Measurements from ENCODE around the gene PCDHGC3.
"Not testable (repeated sequence)": the region's sequence is repeated elsewhere in the genome, so short reads cannot be mapped to it uniquely, and the experiment has no call there.

Gene PCDHGC3

DNA sequence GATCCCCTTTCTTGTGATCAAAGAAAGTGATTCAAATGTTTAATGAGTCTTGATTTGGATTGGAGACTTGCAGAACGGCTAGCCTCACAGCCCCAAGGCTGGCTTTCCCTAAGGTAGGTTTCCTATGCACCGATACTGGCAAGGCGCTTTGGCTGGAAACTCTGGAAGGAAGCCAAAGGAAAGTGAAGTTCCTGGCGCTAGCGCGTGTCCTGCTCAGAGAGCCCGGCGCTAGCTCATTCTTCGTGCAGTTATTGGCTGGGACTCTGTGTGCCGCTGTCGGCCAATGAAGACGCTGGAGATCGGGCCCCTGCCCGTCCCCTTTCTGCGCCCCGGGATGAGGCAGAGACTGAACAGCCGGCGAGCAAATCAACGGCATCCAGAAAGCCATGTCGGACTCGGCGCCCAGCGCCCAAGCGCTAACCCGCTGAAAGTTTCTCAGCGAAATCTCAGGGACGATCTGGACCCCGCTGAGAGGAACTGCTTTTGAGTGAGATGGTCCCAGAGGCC is at the start of gene PCDHGC3:
TSS of gene PCDHGC3 (plus strand) at position 342 of the 507 bp plus-strand sequence. CDS start at position 493, 151 bp downstream.
- DNase-seq: peak; percentile 78 to 89

DNA sequence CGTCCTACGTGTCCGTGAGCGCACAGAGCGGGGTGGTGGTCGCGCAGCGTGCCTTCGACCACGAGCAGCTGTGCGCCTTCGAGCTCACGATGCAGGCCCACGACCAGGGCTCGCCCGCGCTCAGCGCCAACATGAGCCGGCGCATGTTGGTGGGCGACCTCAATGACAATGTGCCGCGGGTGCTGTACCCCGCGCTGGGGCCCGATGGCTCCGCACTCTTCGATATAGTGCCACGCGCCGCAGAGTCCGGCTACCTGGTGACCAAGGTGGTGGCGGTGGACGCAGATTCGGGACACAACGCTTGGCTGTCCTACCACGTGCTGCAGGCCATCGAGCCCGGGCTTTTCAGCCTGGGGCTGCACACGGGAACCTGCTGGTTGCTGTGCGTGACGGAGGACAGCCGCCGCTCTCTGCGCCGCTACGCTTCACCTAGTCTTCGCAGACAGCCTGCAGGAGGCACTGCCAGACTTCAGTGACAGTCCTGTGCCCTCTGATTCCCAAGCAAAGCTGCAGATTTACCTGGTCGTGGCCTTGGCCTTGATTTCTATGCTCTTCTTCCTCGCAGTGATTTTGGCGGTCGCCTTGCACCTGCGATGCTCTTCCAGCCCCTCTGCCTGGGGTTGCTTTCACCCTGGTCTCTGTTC is 47.9 kb upstream of the PCDHGC3 start:
- DNase-seq: no peak

DNA sequence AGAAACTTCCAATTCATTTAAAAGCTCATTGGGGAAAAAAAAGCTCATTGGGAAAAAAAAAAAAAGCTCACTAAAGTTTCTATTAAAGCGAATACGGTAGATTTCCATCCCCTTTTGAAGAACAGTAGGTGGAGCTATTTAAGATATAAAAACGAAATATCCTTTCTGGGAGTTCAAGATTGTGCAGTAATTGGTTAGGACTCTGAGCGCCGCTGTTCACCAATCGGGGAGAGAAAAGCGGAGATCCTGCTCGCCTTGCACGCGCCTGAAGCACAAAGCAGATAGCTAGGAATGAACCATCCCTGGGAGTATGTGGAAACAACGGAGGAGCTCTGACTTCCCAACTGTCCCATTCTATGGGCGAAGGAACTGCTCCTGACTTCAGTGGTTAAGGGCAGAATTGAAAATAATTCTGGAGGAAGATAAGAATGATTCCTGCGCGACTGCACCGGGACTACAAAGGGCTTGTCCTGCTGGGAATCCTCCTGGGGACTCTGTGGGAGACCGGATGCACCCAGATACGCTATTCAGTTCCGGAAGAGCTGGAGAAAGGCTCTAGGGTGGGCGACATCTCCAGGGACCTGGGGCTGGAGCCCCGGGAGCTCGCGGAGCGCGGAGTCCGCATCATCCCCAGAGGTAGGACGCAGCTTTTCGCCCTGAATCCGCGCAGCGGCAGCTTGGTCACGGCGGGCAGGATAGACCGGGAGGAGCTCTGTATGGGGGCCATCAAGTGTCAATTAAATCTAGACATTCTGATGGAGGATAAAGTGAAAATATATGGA is 45.2 kb upstream of the PCDHGC3 start, which contains the start of gene PCDHGA12:
TSS of gene PCDHGA12 (plus strand) at position 176 of the 782 bp plus-strand sequence. CDS start at position 429, 253 bp downstream.
- DNase-seq: no peak

DNA sequence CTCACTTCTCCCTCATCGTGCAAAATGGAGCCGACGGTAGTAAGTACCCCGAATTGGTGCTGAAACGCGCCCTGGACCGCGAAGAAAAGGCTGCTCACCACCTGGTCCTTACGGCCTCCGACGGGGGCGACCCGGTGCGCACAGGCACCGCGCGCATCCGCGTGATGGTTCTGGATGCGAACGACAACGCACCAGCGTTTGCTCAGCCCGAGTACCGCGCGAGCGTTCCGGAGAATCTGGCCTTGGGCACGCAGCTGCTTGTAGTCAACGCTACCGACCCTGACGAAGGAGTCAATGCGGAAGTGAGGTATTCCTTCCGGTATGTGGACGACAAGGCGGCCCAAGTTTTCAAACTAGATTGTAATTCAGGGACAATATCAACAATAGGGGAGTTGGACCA is 44.5 kb upstream of the PCDHGC3 start:
- DNase-seq: no peak

DNA sequence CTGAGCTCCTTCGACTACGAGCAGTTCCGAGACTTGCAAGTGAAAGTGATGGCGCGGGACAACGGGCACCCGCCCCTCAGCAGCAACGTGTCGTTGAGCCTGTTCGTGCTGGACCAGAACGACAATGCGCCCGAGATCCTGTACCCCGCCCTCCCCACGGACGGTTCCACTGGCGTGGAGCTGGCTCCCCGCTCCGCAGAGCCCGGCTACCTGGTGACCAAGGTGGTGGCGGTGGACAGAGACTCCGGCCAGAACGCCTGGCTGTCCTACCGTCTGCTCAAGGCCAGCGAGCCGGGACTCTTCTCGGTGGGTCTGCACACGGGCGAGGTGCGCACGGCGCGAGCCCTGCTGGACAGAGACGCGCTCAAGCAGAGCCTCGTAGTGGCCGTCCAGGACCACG is 43.5 kb upstream of the PCDHGC3 start:
- DNase-seq: not testable (repeated sequence)

DNA sequence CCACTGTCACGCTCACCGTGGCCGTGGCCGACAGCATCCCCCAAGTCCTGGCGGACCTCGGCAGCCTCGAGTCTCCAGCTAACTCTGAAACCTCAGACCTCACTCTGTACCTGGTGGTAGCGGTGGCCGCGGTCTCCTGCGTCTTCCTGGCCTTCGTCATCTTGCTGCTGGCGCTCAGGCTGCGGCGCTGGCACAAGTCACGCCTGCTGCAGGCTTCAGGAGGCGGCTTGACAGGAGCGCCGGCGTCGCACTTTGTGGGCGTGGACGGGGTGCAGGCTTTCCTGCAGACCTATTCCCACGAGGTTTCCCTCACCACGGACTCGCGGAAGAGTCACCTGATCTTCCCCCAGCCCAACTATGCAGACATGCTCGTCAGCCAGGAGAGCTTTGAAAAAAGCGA is 43.0 kb upstream of the PCDHGC3 start:
- DNase-seq: not testable (repeated sequence)

DNA sequence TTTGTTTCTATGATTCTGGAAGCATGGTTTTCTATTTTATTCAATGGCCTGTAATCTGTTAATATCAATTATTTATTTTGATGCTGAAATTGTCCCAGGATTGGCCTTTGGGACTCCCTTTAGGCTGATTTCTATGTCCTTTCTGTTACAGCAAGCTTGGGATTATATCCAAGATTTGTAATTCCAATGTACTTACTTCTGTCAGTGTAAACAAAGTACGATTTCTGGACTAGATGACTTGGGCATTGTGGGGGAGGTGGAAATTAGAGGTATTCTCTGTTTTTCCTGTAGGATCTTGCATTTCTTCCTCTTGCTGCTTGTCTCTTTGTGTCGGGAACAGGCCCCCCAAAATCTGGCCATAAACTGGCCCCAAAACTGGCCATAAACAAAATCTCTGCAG is 41.8 kb upstream of the PCDHGC3 start:
- DNase-seq: no peak

DNA sequence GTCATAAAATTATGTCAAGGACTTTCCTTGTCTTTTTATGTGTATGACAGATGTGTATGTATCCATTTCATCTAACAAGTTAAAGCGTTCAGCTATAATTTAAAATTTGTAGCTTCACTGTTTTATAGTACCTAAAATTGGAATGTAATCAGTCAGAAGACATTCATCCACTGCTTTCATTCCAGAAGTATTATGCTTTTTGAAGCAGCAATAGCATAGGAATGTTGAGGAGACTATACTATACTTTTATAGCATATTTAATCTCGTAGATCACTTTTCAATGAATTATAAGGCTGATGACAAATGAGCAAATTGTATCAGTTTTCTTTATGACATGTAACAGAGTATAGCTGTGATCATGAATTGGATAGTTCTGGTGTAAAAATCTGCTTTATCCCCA is 38.5 kb upstream of the PCDHGC3 start:
- no peak for DNase-seq

DNA sequence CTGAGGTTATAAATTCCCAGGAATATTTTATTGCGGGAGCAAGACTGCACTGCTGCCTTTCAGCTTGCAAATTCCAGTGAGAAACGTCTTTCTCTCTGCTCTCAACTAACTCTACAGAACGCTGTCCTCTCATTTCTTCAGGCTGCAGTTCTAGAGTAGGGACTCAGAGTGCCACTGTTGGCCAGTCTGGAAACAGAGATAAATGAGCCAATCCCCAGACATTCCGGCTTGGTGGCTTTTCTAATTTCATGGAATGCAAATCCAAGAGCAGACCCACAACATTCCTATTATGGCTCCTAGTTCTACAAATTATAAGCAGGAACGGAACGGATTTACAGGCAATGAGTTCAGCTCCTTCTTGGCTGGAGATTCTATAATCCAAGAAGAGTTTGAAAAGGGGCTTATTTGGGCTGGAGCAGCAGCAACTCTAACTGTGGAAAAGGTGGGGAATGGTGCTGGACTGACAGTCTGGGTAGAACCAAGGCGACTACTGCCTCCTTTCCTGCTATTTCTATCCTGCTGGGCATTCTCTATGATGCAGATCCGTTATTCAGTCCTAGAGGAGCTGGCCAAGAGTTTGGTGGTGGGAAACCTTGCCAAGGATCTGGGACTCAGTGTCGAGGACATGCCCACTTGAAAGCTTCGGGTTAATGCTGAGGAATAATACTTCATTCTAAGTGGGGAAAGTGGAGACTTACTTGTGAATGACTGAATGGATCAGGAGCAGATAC is 36.2 kb upstream of the PCDHGC3 start:
- DNase-seq: no peak

DNA sequence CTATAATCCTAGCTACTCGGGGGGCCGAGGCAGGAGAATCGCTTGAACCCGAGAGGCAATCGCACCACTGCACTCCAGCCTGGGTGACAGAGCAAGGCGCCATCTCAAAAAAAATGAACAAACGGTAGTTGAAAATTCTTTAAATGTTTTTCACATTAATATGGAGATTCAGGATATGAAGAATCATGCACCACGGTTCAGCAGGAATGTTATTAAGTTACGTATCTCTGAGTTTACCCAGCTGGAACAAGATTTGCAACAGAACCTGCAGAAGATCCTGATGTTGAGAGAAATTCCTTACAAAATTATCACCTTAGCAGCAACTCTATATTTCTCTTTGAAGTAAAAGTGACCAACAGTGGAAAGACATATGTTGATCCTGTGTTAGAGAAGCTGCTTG is 35.4 kb upstream of the PCDHGC3 start:
- DNase-seq: no peak

DNA sequence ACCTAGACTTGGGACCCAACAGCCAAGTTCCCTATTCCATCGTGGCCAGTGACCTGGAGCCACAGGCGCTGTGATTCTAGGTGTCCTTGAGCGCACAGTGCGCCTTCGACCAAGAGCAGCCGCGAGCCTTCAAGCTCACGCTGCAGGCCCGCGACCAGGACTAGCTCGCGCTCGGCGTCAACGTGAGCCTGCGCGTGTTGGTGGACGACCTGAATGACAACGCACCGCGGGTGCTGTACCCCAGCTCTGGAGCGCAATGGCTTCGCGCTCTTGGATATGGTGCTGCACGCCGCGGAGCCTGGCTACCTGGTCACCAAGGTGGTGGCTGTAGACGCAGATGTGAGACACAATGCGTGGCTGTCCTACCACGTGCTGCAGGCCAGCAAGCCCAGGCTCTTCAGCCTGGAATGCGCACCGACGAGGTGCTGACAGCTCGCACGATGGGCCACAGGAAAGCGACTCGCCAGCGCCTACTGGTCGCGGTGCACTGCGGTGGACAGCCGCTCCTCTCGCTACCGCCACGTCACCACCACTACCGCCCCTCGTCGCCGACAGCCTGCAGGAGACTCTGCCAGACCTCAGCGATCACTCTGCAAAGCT is 34.1 kb upstream of the PCDHGC3 start:
- no peak for DNase-seq

DNA sequence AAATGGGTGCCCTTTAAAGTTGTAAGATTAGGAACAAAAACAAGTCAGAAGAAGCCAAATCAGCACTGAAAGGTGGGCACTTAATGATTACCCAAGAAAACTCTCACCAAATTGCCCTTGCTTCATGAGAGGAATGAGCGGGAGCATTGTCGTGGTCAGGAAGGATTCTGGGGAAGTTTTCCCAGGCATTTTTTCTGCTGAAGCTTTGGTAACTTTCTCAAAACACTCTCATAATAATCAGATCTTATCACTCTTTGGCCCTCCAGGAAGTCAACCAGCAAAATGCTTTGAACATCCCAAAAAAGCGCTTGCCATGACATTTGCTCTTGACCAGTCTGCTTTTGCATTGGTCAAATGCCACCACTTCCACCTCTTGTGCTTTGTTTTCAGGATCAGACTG is 10.4 kb upstream of the PCDHGC3 start:
- DNase-seq: no peak

DNA sequence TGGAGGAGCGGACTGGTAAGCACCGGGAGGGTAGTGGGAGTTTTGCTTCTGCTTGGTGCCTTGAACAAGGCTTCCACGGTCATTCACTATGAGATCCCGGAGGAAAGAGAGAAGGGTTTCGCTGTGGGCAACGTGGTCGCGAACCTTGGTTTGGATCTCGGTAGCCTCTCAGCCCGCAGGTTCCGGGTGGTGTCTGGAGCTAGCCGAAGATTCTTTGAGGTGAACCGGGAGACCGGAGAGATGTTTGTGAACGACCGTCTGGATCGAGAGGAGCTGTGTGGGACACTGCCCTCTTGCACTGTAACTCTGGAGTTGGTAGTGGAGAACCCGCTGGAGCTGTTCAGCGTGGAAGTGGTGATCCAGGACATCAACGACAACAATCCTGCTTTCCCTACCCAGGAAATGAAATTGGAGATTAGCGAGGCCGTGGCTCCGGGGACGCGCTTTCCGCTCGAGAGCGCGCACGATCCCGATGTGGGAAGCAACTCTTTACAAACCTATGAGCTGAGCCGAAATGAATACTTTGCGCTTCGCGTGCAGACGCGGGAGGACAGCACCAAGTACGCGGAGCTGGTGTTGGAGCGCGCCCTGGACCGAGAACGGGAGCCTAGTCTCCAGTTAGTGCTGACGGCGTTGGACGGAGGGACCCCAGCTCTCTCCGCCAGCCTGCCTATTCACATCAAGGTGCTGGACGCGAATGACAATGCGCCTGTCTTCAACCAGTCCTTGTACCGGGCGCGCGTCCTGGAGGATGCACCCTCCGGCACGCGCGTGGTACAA is 556 bp downstream of the PCDHGC3 start:
- DNase-seq: peak; percentile 2 to 45

DNA sequence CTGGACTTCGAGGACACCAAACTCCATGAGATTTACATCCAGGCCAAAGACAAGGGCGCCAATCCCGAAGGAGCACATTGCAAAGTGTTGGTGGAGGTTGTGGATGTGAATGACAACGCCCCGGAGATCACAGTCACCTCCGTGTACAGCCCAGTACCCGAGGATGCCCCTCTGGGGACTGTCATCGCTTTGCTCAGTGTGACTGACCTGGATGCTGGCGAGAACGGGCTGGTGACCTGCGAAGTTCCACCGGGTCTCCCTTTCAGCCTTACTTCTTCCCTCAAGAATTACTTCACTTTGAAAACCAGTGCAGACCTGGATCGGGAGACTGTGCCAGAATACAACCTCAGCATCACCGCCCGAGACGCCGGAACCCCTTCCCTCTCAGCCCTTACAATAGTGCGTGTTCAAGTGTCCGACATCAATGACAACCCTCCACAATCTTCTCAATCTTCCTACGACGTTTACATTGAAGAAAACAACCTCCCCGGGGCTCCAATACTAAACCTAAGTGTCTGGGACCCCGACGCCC is 1.3 kb downstream of the PCDHGC3 start:
- DNase-seq: no peak

DNA sequence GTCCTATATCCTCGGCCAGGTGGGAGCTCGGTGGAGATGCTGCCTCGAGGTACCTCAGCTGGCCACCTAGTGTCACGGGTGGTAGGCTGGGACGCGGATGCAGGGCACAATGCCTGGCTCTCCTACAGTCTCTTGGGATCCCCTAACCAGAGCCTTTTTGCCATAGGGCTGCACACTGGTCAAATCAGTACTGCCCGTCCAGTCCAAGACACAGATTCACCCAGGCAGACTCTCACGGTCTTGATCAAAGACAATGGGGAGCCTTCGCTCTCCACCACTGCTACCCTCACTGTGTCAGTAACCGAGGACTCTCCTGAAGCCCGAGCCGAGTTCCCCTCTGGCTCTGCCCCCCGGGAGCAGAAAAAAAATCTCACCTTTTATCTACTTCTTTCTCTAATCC is 2.0 kb downstream of the PCDHGC3 start:
- no peak for DNase-seq

DNA sequence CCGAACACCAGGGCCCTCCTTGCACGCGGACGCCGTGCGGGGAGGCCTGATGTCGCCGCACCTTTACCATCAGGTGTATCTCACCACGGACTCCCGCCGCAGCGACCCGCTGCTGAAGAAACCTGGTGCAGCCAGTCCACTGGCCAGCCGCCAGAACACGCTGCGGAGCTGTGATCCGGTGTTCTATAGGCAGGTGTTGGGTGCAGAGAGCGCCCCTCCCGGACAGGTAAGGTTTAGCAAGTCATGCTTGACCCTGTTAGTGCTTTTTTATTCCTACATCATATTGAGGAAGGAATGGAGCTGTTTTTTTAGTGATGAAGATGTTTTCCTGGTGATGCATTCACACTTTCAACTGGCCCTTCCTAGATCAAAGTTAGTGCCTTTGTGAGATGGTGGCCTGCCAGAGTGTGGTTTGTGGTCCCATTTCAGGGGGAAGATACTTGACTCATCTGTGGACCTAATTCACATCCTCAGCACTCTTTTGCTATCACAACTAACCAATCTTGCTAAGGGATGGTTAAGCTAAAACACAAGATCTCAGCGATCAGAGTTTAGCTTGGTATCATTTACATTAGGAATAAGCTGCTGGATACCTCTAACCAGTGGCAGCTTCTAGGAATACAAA is 2.7 kb downstream of the PCDHGC3 start:
- DNase-seq: no peak

DNA sequence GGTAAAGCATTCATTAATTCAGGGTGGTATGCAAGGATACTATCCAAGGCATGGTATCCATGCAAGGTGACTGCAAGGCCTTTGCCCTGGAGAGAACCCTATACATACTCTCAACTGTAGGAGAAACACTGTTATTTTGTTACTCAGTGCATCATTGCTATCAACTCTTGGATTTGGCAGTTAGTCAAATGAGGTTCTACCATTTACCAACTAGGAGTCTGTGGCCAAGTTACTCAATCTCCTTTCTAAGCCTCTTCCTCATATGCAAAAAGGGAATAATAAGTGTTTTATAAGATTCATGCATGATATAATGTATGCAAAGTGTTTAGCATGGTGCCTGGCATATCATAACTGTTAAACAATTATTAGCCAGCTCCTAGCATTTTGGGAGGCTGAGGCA is 4.0 kb downstream of the PCDHGC3 start:
- DNase-seq: no peak

DNA sequence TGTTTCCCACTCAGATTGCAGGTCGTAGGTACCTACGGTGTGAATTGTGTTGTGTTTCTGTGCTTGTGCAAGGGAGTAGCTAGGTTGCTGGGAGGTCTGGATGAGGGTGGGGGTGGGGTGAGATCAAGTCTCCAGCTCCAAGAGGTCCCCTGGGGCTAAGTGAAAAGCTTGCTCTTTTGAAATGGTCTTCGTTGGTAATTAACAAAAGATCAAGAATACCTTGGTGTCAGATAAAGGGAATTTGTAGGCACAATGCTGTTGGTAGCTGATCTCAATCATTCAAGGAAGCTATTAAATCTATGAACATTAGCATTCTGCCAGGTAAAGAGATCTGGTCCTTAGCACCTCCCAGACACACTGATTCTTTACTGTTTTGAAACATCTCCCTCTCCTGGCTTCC is 8.1 kb downstream of the PCDHGC3 start:
- peak in 1 of 2 experiments; percentile 7 for DNase-seq

DNA sequence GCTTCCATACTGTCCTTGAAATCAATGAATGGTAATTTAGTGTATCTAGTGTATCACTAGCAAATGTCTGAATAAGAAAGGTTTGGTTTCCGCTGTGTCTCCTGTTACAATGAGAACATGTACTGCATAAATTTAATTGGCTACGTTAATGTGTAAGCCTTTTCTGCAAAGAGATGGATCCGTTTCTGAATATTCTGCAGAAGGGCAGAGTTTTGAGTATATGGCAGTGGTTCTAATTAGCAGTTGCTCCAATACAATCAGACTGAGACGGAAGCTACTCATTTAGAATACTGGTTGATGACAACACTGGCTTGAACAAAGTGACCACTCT is 8.5 kb downstream of the PCDHGC3 start:
- DNase-seq: no peak

DNA sequence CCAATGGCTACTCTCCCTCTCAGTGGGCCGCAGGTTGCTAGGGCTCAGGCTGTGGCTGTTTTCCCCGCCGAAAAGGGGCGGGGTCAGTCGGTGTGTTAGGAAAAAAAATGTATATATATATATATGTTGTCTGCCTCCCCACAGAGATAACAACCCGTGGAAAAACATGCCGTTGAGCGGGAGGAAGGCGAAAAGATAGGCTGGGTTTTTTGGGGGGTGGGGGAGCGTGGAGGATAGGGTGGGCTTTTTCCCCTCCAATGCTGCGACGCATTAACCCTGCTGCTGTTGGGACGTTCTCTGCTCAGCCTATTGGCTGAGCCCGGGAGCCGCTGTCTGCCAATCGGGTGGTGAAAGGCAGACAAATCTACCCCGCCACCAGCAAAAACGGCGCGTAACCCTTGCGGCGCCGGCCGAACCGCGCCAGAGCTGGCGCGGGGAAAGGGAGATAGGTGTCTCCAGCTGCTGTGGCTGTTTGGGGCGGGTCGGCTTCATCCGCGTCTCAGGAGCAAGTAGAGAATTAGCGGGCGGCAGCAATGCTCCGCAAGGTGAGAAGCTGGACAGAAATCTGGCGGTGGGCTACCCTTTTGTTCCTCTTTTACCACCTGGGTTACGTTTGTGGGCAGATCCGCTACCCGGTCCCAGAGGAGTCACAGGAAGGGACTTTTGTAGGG is 9.0 kb downstream of the PCDHGC3 start, which contains the start of gene PCDHGC4:
TSS of gene PCDHGC4 (plus strand) at position 390 of the 671 bp plus-strand sequence. CDS start at position 534, 144 bp downstream.
- DNase-seq: peak in 1 of 2 experiments; percentile 49
